GM19452 (cell line): ENCODE measurements around the gene HES3.
"Not testable (repeated sequence)": the region's sequence is repeated elsewhere in the genome, so short reads cannot be mapped to it uniquely, and the experiment has no call there.

Experiments used
- ATAC-seq: cut with Tn5 transposase; IDR thresholded peaks from one replicate; pipeline ENCODE4 v1.9.1; 2021; ENCODE audit not compliant: unreplicated experiment

Gene HES3

GRCh38 chr1:6218375-6219164 is 25.4 kb upstream of the HES3 start:
- ATAC-seq, result no peak

DNA sequence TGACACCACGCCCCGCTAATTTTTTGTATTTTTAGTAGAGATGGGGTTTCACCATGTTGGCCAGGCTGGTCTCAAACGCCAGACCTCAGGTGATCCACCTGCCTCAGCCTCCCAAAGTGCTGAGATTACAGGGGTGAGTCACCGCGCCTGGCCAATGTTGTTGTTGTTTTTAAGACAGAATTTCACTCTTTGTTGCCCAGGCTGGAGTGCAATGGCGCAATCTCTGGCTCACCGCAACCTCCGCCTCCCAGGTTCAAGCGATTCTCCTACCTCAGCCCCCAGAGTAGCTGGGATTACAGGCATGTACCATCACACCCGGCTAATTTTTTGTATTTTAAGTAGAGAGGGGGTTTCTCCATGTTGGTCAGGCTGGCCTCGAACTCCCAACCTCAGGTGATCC is 24.3 kb upstream of the HES3 start:
- ATAC-seq, result not testable (repeated sequence)

GRCh38 chr1:6220236-6220635 is 23.7 kb upstream of the HES3 start:
- no peak for ATAC-seq

GRCh38 chr1:6221210-6221784 is 22.7 kb upstream of the HES3 start:
- no peak for ATAC-seq

GRCh38 chr1:6222636-6223035 is 21.3 kb upstream of the HES3 start:
- ATAC-seq, result no peak

- no peak for ATAC-seq
Measured at GRCh38 chr1:6223617-6224016, 20.4 kb upstream of the HES3 start.

DNA sequence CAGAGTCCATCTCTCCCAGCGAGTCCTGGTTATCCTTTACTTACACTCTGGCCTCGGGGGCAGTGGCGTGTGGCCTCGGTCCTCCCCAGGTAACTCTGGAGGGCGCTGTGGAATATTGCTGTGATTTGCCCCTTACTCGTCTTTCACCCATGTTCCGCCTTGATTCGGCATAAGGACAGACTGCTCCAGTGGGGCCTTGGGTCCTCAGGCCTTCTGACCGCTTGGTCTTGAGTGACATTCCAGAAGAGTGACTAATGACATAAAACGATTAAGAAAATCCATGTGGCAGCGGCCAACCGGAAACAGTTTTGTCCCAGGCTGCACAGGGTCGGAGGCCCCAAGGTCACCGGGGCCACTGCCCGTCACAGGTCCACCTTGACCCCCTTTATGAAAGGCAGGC is 19.3 kb upstream of the HES3 start:
- no peak for ATAC-seq

GRCh38 chr1:6225651-6226050 is 18.3 kb upstream of the HES3 start:
- no peak for ATAC-seq

- ATAC-seq, result no peak
Measured at GRCh38 chr1:6233376-6233775, 10.6 kb upstream of the HES3 start.

DNA sequence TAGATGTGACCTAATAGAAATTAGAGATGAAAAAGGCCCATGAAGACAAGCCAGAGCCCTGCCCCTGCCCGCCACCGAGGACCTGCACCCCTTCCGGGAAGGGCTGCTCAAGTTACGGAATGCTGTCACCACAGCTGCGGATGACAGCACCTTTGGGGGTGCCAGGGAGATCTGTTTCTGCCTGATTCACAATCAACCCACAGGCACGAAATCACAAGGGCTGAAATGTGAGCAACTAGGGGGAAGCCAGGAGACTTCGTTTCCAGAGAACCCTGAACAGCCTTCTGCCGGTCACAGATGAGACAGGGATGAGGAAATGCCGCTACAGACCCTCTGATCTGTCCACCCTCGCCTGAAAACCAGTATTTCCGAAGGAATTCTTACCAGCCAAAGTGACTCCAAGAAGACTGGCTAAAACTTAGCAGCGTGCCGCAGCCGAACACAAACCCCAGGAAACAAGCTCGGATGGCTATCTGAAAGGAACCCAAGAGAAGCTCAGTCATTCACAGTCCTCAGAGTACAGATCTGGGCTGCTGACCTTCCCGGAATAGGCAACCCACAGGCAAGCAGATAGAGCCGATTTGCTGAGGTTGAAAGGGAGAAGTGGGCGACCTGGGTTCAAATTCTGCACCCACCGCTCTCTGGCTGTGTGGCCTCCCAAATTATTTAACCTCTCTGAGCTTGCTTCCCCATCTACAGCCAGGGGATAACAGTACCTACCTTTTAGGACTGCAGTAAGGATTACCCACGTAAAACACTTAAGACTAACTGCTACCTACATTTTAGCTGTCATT is 9.3 kb upstream of the HES3 start:
- no peak for ATAC-seq

- ATAC-seq, result no peak
Measured at GRCh38 chr1:6235296-6235677, 8.7 kb upstream of the HES3 start.

DNA sequence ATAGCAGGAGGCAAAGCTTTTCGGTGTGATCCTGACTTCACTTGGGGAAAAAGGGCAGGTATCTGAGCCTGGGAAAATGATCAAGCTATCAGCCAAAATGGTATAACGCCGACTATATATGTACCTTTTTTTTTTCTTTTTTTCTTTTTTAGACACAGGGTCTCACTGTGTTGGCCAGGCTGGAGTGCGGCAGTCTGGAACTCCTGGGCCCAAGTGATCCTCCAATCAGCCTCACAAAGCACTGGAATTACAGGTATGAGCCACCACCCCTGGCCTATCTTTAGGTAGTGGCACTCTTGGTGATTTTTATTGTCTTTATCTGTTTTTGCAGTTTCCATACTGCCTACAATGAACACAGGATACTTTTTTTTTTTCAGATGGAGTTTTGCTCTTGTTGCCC is 6.9 kb upstream of the HES3 start:
- ATAC-seq, result no peak

DNA sequence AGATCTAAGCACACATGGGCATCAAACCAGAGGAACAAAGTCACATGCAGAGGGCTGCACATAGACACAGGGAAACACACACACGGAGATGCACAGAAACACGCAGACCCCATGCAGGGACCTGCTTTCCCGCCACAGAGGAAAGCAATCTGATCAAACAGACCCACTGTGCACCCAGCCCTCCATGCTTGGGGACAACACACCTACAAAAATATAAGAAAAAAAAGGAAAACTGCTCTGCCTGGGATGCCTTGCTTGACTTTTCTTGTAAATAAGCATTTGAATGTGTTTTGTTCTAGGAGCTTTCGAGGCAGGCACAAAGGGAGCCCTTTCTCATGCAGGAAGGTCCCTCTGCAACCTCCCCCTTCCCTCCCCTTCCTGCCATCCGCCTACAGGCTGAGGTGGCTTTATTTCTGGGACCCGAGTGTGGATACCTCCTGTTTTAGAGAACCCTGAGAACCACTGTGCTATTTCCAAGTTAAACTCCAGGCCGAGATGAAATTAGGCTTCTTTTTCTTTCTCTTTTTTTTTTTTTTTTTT is 4.7 kb upstream of the HES3 start:
- ATAC-seq, result no peak

- ATAC-seq, result no peak
Measured at GRCh38 chr1:6239950-6240768, 3.8 kb upstream of the HES3 start.

DNA sequence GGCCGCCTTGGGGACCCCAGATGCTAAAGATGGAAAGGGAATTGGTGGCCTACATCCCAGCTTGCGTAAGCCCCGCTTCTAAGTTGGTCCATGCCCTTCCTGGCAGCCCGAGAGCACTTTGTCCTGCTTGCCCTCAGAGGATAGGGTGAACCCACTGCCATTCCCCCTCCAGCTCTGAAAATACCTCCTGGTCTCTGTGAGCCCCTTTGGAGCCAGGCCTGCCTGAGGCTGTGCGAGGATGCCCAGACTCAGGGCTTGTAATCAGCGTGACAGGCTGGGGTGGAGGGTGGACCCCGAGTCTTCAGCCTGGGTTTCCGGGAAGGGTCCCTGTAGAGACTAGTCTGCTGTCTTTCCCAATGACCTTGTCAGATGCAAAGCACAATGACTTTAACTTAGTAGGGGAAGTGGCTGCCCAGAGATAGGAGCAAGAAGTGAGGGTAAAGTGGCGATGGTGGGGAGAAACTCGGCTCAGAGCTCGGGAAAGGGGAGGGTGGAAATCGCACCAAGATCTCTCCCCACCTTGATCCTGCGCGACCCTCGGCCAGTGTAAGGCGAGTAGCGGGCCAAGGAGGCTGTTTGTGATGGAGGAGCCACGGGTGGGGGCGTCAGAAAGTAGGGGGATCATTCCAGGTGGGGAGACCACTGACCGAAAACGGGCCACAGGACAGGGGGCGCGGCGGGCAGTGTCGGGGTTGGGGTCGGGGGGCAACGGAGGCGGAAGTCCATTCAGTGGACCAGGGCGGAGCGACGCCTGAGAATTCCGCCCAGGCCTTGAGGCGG is 2.7 kb upstream of the HES3 start:
- ATAC-seq, result no peak

- ATAC-seq, result no peak
Measured at GRCh38 chr1:6241887-6242740, 1.9 kb upstream of the HES3 start.

DNA sequence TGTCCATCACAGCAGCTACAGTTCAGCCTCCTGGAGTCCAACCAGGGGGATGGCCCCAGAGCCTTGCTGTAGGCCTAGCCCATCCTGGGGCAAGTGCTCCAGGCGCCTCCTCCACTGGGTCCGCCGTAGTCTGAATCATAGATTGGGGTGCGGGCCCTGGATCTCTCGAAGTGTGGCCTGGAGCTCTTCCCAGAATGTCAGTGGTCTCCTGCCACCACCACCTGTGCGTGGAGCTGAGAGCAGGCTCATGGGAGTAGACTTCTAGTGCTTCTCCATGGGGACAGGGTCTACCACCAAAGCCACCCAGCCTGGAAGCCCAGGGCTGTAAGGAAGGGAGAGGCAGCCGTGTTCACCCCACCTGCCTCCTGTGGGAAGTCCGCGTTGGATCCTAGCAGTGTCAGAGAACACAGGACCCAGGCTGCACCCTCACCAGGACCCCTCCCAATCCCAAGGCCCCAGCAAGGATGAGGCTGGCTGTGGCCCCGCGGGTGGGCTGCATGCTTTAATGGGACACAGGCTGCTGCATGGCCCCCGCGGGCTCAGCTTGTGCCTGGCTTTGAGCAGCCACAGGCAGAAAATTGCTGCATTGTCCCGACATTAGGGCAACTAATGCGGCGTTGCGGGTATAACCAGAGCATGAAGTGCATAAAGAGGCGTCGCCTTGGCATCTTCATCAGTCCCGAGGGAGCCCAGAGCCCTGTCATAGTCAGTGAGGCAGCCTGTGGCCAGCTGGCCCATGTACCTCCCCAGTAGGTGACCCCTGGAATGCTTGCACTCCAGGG is 735 bp upstream of the HES3 start:
- ATAC-seq, result no peak

GRCh38 chr1:6244401-6245049 is 546 bp downstream of the HES3 start:
- no peak for ATAC-seq
